AG09319 (cell line): ENCODE data around the gene XPC.

Experiments
- DNase-seq: peaks from one replicate; pipeline ENCODE4 v3.0.0-alpha.2; 2010; ENCODE audit warnings: low read depth; ENCODE audit errors: extremely low read depth
- CTCF ChIP-seq: IDR thresholded peaks from 2 replicates; pipeline ENCODE4 v1.5.1; 2011; ENCODE audit warnings: low read depth, mild to moderate bottlenecking, inconsistent platforms, low read length, moderate library complexity

XPC gene

GRCh38 chr3:14157951-14158350, 20.4 kb downstream of the XPC start:
- TF ChIP-seq CTCF, result no peak

GRCh38 chr3:14156843-14157561, 21.4 kb downstream of the XPC start:
- TF ChIP-seq CTCF, result no peak
- DNase-seq, result no peak

More at GRCh38 chr3:14157951-14158350, 20.4 kb downstream of the XPC start:
- no peak for DNase-seq

- no peak for TF ChIP-seq CTCF
Observed at GRCh38 chr3:14156201-14156600, 22.2 kb downstream of the XPC start.

GRCh38 chr3:14154895-14155440, 23.4 kb downstream of the XPC start:
- TF ChIP-seq CTCF, result no peak
- DNase-seq, result no peak

More at GRCh38 chr3:14156201-14156600, 22.2 kb downstream of the XPC start:
- DNase-seq, result no peak

GRCh38 chr3:14154276-14154675, 24.1 kb downstream of the XPC start:
- no peak for TF ChIP-seq CTCF
- no peak for DNase-seq

GRCh38 chr3:14153663-14154062, 24.7 kb downstream of the XPC start:
- no peak for DNase-seq
- TF ChIP-seq CTCF, result no peak

- no peak for DNase-seq
- no peak for TF ChIP-seq CTCF
Observed at GRCh38 chr3:14152963-14153355, 25.4 kb downstream of the XPC start.
